Measurements from ENCODE around the gene SH3BP2. TPM values are rescaled to one million over a fixed set of nuclear protein-coding genes. Genes with fewer than 3 reads are reported as not detected.

The SH3BP2 gene, protein sequence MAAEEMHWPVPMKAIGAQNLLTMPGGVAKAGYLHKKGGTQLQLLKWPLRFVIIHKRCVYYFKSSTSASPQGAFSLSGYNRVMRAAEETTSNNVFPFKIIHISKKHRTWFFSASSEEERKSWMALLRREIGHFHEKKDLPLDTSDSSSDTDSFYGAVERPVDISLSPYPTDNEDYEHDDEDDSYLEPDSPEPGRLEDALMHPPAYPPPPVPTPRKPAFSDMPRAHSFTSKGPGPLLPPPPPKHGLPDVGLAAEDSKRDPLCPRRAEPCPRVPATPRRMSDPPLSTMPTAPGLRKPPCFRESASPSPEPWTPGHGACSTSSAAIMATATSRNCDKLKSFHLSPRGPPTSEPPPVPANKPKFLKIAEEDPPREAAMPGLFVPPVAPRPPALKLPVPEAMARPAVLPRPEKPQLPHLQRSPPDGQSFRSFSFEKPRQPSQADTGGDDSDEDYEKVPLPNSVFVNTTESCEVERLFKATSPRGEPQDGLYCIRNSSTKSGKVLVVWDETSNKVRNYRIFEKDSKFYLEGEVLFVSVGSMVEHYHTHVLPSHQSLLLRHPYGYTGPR
- 22.7 and 33.1 TPM in 2 replicates for total RNA-seq

DNA sequence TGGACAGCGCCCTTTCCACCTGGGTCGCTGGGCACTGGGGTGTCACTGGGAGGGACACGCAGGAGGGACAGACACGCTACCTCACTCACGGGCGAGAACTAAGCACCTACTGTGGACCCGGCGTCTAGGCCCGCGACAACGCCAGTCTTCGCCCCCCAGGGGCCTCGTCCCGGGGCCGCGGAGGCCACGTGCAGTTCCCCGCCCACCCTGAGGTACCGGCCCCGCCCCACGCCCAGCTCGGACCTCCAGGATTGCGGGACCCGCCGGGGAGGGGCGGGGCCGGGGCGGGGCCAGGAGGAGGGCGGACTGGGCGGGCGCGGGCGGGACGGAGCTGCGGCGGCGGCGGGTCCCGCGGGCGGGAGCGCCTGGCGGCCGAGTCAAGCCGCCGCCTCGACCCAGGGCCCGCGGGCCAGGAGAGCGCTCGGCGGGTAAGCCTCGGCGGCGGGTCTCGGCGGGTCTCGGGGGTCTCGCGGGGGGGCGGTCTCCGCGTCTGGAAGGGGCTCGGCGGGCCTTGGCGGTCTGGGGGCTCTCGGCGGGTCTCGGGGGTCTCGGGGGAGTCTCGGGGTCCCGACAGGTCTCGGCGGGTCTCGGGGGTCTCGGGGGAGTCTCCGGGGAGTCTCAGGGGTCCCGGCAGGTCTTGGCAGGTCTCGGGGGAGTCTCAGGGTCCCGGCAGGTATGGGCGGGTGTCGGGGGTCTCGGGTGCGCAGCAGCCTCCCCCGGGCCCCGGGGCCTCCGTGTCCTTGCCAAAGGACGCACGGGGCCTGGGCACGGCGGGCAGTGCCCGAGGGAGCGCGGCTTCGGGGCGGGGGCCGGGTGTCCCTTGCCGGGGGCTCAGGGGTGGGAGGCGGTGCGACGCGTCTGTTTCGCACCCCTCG, at the start of gene SH3BP2:
Gene SH3BP2, plus strand, starts transcription at position 375 of the 875 bp plus-strand sequence. CDS start 27,533 bp downstream, outside the sequence.

GRCh38 chr4:2755821-2756690, 36.8 kb upstream of the SH3BP2 start, which contains the start of gene TNIP2:
TNIP2 (minus strand) TSS chr4:2756336; CDS start chr4:2756289, 47 bp downstream.

GRCh38 chr4:2843263-2843940, 50.5 kb downstream of the SH3BP2 start, which contains the start of gene ADD1:
ADD1 (plus strand) TSS chr4:2843844; CDS start chr4:2875916, 32,072 bp downstream.

Other genes starting within 250 kb of the SH3BP2 start
- gene TNIP2, start 36.7 kb upstream of the SH3BP2 start, total RNA-seq: 80.2 and 98.4 TPM in 2 replicates
- 96.8 and 121 TPM in 2 replicates for gene ADD1, start 50.8 kb downstream of the SH3BP2 start, total RNA-seq
- gene NOP14, start 170.3 kb downstream of the SH3BP2 start, total RNA-seq: 28.4 and 31.2 TPM in 2 replicates
- 2.3 and 3.2 TPM in 2 replicates for gene GRK4, start 170.5 kb downstream of the SH3BP2 start, total RNA-seq